IPS-18a (cell line): ENCODE data around the gene ADAM12.

Experiments used
- H3K27ac ChIP-seq: one replicate; pipeline ENCODE4 v1.5.1; 2013; ENCODE audit warnings: low read length
- H3K27me3 ChIP-seq: one replicate; pipeline ENCODE4 v1.6.1; 2013; ENCODE audit warnings: mild to moderate bottlenecking, low read length; ENCODE audit not compliant: control insufficient read depth, insufficient read depth
- H3K36me3 ChIP-seq: one replicate; pipeline ENCODE4 v1.6.1; 2013; ENCODE audit warnings: low read depth, low read length; ENCODE audit not compliant: control insufficient read depth
- H3K4me1 ChIP-seq: one replicate; pipeline ENCODE4 v1.6.1; 2013; ENCODE audit warnings: low read depth, low read length; ENCODE audit not compliant: control insufficient read depth
- H3K4me3 ChIP-seq: one replicate; pipeline ENCODE4 v1.5.1; 2013; ENCODE audit warnings: low read length
- H3K9ac ChIP-seq: one replicate; pipeline ENCODE4 v1.6.1; 2013; ENCODE audit warnings: mild to moderate bottlenecking, low read length, moderate library complexity
- H3K9me3 ChIP-seq: one replicate; pipeline ENCODE4 v1.6.1; 2013; ENCODE audit warnings: low read depth, low read length; ENCODE audit not compliant: control insufficient read depth

The ADAM12 gene

DNA sequence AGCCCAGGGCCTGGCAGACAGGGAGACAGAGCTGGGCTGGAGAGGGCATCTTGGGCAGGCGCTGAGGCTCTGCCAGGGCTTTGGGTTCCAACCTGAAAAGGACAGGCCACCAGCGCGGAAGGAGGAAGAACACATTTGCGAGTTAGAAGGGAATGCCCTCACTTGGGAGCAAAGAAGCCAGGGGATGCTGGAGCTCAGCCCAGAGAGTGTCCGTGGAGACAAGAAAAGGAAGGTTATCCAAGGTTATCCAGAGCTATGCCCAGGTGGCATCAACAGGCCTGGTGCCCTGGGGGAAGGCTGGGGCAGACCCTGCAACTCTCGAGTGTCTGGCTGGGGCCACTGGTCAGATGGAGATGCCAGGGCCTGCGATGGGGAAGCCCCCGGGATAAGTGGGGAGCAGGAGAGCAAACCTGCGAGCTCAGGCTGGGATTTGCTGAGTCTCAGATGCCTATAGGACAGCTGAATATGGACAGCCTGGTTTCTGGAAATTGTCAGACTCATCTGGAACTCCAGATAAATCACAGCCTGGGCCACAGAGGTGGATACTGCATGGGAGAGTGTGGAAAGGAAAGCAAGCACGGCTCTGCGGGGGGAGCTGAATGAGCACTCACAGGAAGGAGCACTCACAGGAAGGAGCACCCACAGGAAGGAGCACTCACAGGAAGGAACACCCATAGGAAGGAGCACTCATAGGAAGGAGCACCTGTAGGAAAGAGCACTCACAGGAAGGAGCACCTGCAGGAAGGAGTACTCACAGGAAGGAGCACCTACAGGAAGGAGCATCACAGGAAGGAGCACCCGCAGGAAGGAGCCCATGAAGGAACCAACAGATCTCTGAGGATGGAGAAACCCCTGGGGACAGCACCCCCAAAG is 152.1 kb downstream of the ADAM12 start:
- no peak overlapping the region for H3K4me3 ChIP-seq

GRCh38 chr10:126235091-126235978 is 152.9 kb downstream of the ADAM12 start:
- Histone ChIP-seq H3K27ac (no peak overlapping the region), H3K9ac (no peak overlapping the region), H3K27me3 (no peaks in the 10 kb centered on the region)

More for the DNA sequence above, 152.1 kb downstream of the ADAM12 start:
- H3K36me3 ChIP-seq: no peaks in the 10 kb centered on the region
- no peaks in the 10 kb centered on the region for H3K4me1 ChIP-seq
- H3K9ac ChIP-seq: no peak overlapping the region
- no peaks in the 10 kb centered on the region for H3K27me3 ChIP-seq
- no peaks in the 10 kb centered on the region for H3K9me3 ChIP-seq
- no peak overlapping the region for H3K27ac ChIP-seq

DNA sequence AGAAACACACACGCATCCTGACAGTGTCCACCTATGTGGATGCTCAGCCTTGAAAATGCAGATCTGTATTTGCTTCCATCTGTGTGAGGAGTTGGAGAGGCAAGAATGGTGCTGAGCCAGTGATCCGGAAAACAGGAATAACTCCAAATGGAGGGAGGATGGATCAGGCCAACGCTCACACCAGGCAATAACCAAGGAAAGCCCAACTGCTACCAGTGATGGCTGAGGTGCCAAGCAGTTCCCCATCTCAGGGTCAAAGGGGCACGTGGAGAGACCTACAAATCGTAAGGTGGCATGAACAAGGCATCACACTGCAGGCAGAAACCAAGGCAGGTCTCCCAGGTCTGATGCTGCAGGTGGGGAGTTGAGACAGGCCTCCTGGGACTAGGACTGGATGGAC is 153.6 kb downstream of the ADAM12 start:
- Histone ChIP-seq H3K27ac (no peak overlapping the region), H3K9me3 (no peaks in the 10 kb centered on the region), H3K9ac (no peak overlapping the region), H3K27me3 (no peaks in the 10 kb centered on the region), H3K4me3 (no peak overlapping the region), H3K36me3 (no peaks in the 10 kb centered on the region), H3K4me1 (no peaks in the 10 kb centered on the region)

More at GRCh38 chr10:126235091-126235978, 152.9 kb downstream of the ADAM12 start:
- Histone ChIP-seq H3K4me1 (no peaks in the 10 kb centered on the region), H3K36me3 (no peaks in the 10 kb centered on the region), H3K9me3 (no peaks in the 10 kb centered on the region), H3K4me3 (no peak overlapping the region)

- Histone ChIP-seq H3K9ac (no peak overlapping the region), H3K36me3 (no peaks in the 10 kb centered on the region), H3K4me1 (no peaks in the 10 kb centered on the region), H3K4me3 (no peak overlapping the region), H3K27ac (no peak overlapping the region), H3K9me3 (no peaks in the 10 kb centered on the region), H3K27me3 (no peaks in the 10 kb centered on the region)
Measured at GRCh38 chr10:126233182-126234148, 154.8 kb downstream of the ADAM12 start.

DNA sequence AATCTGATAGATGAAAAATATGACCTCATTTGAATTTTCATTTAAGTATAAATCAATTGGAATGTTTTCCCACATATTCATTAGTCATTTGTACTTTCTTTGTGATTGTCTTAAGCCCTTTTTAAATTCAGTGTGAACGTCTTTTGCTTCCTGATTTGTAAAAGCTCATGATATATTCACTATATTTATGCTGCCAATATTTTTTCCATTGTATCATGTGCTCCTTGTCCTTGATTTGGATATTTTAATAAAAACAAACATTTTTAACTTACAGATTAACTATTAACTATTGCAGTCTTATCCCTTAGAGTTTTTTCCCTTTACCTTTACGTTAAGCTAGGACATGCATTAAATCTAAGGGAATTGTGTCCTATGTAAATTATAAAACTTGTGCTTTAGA is 157.7 kb downstream of the ADAM12 start:
- no peaks in the 10 kb centered on the region for H3K27me3 ChIP-seq
- no peak overlapping the region for H3K4me3 ChIP-seq
- H3K9ac ChIP-seq: no peak overlapping the region
- no peaks in the 10 kb centered on the region for H3K9me3 ChIP-seq
- H3K4me1 ChIP-seq: no peaks in the 10 kb centered on the region
- no peak overlapping the region for H3K27ac ChIP-seq
- H3K36me3 ChIP-seq: no peaks in the 10 kb centered on the region

- Histone ChIP-seq H3K36me3 (no peaks in the 10 kb centered on the region), H3K27ac (no peak overlapping the region), H3K4me3 (no peak overlapping the region), H3K27me3 (no peaks in the 10 kb centered on the region), H3K9me3 (no peaks in the 10 kb centered on the region), H3K9ac (no peak overlapping the region), H3K4me1 (no peaks in the 10 kb centered on the region)
Measured at GRCh38 chr10:126229686-126230085, 158.6 kb downstream of the ADAM12 start.

DNA sequence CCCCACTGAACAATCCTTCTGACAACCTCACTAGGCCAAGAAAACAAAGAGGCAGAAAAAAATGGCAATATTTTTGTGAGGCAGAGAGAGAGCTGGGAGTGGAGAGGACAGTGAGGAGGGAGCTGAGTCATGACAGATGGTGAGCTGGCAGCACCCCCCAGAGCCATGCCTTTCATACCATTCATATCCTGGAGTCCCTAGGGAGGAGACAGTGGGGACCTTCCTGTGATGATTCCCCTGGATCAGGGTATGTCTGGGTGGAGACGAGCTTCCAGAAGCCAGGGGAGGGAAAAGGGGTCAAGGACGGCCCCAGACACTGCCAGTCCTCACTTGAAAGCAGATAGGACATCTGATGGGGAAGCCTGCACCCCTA is 160.5 kb downstream of the ADAM12 start:
- no peak overlapping the region for H3K9ac ChIP-seq
- no peaks in the 10 kb centered on the region for H3K36me3 ChIP-seq
- H3K27ac ChIP-seq: no peak overlapping the region
- H3K9me3 ChIP-seq: no peaks in the 10 kb centered on the region
- no peaks in the 10 kb centered on the region for H3K4me1 ChIP-seq
- no peak overlapping the region for H3K4me3 ChIP-seq
- H3K27me3 ChIP-seq: no peaks in the 10 kb centered on the region

DNA sequence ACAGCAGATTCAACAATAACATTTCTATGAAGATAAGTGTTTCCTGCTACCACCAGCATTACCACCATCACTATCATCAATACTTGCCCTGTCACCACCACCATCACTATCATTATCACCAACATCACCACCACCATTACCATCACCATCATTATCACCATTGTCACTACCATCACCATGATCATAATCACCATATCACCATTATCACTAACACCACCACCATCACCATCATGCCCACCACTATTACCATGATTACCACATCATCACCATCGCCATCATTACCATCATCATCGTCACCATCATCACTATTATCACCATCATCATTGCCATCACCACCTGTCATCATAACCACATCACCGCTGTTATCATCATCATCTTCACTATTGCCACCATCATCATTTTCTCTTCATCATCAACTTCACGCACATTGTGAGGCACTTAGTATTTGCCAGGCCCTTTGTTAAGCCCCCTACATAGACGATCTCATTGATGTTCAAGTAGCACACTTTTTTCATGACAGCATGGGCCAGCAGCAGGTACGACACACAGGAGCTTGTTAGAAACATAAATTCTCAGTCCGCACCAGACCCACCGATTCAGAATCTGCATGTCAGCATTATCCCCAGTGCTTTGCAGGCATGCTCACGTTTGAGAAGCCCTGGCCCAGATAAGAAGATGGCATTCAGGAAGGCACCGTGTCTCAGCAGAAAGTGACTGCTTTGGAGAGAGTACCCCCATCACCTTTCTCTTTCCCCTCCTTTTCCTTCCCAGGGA is 161.1 kb downstream of the ADAM12 start:
- Histone ChIP-seq H3K27me3 (no peaks in the 10 kb centered on the region), H3K9me3 (no peaks in the 10 kb centered on the region), H3K36me3 (no peaks in the 10 kb centered on the region), H3K4me1 (no peaks in the 10 kb centered on the region), H3K27ac (no peak overlapping the region), H3K4me3 (no peak overlapping the region), H3K9ac (no peak overlapping the region)

DNA sequence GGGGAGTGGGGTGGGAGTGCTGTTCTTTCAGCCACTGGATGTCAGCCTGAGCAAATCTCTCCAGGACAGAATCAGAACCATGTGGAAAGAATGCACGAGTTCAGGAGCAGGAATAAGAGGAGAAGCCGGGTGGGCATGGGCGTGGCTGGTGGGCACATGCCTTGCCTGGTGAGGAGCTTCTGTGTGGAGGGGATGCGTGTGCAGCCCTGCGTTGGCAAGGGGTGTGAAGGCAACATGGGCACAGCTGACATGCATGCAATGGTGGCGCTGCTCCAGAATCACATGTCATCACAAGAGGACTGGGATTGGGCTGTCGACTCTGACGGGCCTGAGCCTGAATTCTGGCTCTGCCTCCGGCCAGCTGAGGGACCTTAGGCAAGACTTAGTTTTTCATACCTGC is 162.1 kb downstream of the ADAM12 start:
- H3K4me3 ChIP-seq: no peak overlapping the region
- H3K36me3 ChIP-seq: no peaks in the 10 kb centered on the region
- H3K9me3 ChIP-seq: no peaks in the 10 kb centered on the region
- H3K27me3 ChIP-seq: no peaks in the 10 kb centered on the region
- H3K4me1 ChIP-seq: no peaks in the 10 kb centered on the region
- no peak overlapping the region for H3K27ac ChIP-seq
- H3K9ac ChIP-seq: no peak overlapping the region

GRCh38 chr10:126225672-126226008 is 162.6 kb downstream of the ADAM12 start:
- Histone ChIP-seq H3K9me3 (no peaks in the 10 kb centered on the region), H3K27ac (no peak overlapping the region), H3K27me3 (no peaks in the 10 kb centered on the region), H3K4me3 (no peak overlapping the region), H3K36me3 (no peaks in the 10 kb centered on the region), H3K4me1 (no peaks in the 10 kb centered on the region), H3K9ac (no peak overlapping the region)
